Vagina (tissue), 2 donors: ENCODE results near the gene PRKCE.

ENCODE experiments used
- POLR2A ChIP-seq, 2 donors: fragments of 450-650 bp; IDR thresholded peaks; one replicate each; pipeline ENCODE4 v1.6.1; 2017; ENCODE audit warnings: antibody characterized with exemption in 2 of 2, mild to moderate bottlenecking in 2 of 2, moderate library complexity in 2 of 2
- POLR2AphosphoS5 ChIP-seq, 2 donors: sonication (generic); formaldehyde crosslinking; IDR thresholded peaks; one replicate each; pipeline ENCODE4 v1.9.0; 2017; ENCODE audit warnings: antibody characterized with exemption in 2 of 2, mild to moderate bottlenecking in 2 of 2, low read depth in 1 of 2; ENCODE audit not compliant: insufficient read depth in 1 of 2
- TF ChIP-seq, protein P1 (sequence below), 3 experiments: fragments of 450-650 bp in 2 of 3; fragments of 200-600 bp in 1 of 3; sonication (generic) in 1 of 3; IDR thresholded peaks; one replicate each; pipeline ENCODE4 v1.5.1; 2017 to 2019; ENCODE audit warnings: antibody characterized with exemption in 3 of 3, mild to moderate bottlenecking in 2 of 3, moderate library complexity in 2 of 3

DNA sequence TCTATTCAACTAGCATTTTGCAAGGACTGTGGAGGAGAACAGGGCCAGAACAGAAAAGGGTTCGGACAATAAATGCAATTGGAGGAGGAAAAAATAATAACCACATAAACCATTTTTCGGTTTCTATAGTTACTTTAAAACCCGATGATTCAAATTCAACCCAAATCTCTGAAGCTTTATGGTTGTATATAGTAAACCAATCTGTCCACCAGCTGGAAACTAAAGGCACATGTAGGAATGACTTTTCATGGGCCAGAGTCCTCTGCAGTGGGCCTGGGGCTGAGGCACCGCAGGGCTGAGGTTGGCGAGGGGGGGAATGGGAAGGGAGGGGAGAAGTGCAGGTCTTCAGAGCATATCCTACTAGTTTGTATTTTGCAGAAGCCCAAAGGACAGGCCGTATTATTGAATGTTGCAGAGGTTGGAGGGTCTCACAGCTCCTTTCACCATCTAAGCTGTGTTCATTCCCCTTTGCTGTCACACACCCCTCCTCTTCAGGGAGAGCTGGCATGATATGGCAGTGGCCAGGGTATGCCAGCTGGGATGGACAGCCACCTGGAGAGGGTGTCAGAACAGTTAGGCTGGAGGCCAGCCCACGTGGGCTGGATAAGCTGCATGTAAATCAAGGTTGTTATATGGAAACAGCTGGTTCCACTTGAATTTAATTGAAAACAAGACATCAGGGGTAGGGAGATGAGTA, 267.1 kb downstream of the PRKCE start:
- TF ChIP-seq, protein P1, sequence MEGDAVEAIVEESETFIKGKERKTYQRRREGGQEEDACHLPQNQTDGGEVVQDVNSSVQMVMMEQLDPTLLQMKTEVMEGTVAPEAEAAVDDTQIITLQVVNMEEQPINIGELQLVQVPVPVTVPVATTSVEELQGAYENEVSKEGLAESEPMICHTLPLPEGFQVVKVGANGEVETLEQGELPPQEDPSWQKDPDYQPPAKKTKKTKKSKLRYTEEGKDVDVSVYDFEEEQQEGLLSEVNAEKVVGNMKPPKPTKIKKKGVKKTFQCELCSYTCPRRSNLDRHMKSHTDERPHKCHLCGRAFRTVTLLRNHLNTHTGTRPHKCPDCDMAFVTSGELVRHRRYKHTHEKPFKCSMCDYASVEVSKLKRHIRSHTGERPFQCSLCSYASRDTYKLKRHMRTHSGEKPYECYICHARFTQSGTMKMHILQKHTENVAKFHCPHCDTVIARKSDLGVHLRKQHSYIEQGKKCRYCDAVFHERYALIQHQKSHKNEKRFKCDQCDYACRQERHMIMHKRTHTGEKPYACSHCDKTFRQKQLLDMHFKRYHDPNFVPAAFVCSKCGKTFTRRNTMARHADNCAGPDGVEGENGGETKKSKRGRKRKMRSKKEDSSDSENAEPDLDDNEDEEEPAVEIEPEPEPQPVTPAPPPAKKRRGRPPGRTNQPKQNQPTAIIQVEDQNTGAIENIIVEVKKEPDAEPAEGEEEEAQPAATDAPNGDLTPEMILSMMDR (IDR thresholded peaks at IDR 0.05), result no peak
- TF ChIP-seq POLR2A (IDR thresholded peaks at IDR 0.05), result no peak
- TF ChIP-seq POLR2AphosphoS5 (IDR thresholded peaks at IDR 0.05; ENCODE audit: insufficient read depth in 1 of 2, low read depth in 1 of 2), result no peak
